HG03039 (cell line): ENCODE results near the gene GIT2.
A peak's percentile ranks its signal among the peaks of the same experiment; 100 is the strongest.

Experiments used
- ATAC-seq: cut with Tn5 transposase; IDR thresholded peaks from one replicate; pipeline ENCODE4 v1.9.1; 2021; ENCODE audit warnings: mild to moderate bottlenecking, moderate library complexity; ENCODE audit not compliant: unreplicated experiment

GIT2 gene

DNA sequence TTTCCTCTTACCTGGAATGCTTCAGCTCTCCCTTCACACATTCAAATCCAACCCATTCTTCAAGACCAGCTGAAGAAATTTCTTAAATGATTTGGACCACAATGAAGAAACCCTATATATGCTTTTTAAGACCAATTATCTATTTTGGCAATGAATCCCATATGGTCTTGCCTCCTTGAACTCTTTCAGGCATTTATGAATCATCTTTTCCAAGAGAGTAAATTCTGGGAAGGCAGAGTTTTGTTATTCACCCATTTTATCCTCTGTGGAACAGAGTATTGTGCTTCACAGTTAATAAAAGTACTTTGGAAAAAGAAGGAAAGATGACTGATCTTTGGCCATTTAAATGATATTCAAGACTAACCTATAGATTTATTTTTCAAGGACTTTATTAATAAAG, 14.0 kb downstream of the GIT2 start:
- no peak for ATAC-seq

DNA sequence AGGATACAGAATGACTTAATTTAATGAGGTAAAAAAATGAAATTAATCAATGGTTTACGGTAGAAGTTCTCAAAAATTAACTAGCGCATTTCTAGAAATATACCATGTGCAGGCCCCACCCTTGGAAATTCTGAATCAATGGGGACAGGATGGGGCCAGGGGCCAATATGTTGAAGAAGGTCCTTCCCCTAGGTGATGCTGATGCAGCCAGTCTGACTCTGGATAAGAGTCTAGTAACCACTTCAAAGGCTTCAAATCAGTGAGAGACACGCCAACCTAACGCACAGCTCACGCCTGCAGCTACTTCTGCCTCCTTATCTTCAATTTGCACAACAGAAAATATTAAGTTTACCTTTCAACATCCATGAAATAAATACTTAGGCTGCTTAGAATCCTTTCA, 14.9 kb downstream of the GIT2 start:
- ATAC-seq, result no peak

DNA sequence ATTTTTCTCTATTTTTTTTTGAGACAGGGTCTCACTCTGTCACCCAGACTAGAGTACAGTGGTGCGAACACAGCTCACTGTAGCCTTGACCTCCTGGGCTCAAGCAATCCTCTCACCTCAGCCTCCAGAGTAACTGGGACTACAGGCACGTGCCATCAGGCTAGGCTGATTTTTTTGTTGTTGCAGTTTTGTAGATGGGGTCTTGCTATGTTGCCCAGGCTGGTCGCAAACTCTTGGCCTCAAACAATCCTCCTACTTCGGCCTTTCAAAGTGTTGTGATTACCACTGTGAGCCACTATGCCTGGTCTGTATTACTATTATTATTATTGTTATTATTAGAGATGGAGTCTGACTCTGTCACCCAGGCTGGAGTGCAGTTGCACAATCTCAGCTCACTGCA, 23.3 kb downstream of the GIT2 start:
- no peak for ATAC-seq

DNA sequence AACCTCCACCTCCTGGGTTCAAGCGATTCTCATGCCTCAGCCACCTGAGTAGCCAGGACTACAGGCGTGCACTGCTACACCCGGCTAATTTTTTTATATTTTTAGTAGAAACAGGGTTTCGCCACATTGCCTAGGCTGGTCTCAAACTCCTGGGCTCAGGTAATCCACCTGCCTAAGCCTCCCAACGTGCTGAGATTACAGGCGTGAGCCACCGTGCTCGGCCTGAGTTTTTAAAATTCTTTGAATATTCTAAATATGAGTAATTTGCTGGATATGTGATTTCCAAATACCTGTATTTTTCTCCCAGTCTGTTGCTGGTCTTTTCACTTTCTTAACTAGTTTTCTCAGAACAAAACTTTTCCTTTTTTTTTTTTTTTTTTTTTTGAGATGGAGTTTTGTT, 27.4 kb downstream of the GIT2 start:
- ATAC-seq, result no peak

DNA sequence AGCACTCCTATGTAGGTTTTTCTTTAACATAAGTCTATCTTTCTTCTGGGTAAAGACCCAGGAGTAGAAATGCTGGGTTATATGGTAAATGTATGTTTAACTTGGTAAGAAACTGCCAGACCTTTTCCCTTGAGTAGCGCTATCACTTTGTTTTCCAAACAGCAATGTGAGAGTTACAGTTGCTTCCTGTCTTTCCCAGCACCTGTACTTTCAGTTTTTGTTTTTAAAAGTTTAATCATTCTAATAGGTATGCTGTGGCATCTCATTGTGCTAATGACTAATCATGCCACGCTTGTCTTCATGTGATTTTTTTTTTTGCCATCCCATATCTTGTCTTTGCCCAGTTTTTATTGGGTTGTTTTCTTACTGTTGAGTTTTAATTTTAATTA, 28.1 kb downstream of the GIT2 start:
- ATAC-seq, result no peak

DNA sequence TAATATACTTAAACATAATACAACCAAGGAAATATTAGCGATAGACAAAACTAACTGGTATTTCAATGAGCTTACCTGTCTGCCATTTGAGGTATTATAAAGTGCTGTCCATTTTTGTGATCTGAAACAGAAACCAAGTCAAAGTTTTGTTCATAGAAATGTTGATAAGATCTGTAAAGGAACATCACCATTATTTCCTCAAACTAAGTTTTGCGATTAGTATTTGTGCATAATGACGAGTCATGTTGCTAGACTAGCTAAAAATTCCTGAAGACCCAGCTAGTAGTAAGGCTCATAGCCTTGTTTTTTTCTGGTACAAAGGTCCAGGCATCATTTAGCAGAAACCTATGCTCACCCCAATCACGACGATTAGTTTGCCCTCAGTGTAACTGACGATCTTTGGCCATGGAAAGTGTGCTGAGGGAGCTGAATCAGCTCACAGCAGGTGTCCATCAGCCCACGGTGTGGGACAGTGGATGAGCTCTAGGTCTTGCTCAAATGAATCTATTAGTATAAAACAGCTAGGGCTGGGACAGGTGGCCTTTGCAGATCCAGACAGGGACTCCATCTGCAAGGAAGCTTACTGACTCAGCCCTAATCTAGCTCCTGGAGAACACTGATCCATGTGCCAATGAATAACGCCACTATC, 28.7 kb downstream of the GIT2 start:
- ATAC-seq, result no peak

DNA sequence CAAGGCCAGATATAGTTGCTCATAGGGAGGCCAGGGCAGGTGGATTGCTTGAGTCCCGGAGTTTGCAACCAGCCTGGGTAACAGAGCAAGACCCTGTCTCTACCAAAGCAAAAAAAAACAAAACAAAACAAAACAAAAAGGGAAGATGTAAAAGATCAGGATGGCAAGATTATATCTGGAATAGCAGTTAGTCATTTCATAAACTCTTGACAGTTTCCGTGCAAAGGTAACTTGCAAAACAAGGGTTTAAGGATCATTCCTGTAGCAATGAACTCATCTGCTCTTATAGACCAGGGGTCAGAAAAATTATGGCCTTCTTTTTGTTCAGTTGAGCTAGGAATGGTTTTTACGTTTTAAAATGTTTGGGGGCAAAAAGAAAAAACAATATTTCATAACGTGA, 29.6 kb downstream of the GIT2 start:
- ATAC-seq, result no peak

DNA sequence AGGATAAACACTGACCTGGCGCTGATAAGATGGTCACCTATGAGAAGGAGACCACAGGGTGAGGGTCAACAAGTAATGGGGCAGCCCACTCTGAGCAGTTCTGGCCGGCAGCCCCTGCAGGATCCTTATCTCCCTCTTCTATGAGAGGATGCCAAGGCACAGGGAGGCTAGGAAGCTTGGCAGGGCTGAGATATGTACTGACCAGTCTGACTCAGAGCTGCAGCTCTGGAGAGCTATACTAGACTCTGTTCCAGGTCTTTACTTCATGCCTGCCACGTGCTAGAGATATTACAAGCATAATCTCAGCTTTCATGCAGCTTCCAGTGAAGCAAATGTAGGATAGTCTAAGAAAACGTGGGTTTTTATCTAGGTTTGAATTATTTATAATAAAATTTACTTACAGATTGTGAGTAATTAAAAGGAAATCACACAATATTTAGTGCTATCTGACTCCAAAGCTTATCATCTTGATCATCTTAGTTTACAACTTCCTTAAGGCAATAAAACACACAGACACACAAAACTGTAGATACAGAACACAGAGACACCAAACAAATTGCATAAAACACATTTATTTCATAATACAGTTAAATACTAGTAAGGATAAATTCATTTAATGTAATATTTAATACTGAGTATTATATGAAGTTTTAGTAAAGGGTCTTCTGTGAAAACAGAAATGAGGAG, 32.3 kb downstream of the GIT2 start:
- ATAC-seq, result no peak

DNA sequence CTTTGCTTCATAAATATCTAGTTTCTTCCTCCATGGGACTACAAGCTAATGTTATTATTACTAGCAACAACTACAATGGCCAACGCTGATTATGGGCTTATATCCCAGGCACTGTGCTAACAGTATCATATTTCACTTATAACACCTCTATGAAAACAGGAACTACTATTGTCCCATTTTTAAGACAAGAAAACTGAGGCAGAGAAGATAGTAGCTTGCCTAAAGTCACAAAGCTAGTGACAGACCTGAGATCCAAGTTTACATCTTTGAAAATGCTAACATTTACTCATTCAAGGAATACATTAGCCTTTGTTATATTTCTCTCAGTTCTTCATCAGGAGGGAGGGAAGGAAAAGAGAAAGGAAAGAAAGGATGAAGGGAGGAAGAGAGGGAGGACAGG, 32.8 kb downstream of the GIT2 start:
- ATAC-seq, result no peak

DNA sequence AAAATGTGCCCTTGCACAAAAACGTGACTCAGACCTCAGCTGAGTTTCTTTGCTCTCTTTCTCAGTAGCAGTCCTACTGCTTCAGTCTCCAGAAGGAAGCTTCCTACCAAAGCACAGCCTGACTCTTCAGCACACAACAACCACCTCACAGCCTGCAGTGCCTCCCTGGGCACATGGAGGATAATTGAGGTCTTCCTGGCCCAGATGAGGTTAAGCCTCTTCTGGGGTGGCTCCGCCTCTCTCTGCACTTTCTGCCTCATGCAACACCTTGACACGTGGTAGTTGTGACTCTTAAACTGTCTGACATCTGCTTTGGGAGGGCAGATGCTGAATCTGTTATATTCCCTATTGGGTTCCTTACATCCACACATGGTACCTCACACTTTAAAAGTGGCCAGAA, 33.8 kb downstream of the GIT2 start:
- ATAC-seq, result no peak

DNA sequence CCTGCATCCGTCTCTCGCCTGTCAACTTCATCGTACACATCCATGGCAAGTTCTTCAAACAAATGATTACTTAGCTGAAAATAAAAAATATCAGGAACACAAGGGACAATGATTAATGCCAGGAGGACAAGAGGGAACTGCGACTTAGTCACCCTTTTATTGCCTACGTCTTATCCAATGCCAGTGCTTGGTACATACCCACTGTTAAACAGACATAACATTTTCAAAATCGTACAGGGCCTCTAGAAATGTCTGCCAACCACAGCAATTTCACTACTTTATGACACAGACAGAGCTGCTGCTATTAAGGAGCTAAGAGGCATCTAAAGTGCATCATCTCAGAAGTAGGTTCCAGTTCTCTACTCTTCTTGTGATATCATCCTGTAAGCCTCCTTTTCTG, 34.6 kb downstream of the GIT2 start:
- no peak for ATAC-seq

DNA sequence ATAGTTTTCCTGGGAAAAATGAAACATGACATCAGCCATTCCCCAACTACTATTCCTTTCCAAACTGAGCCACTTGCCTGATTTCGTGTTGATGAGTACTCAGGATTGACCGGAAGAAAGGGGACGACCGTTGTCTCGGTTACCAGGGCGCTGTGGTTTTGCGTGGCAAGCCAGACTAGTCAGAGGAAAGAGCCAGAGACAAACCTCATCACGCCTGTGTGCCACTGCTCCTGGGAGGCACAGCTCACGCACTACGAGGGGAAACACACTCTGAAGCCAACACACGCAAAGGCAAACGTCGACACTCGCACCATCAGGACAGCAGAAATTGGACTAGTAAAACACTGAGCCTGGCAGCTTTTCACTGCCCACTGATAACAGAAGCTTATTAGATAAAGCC, 35.0 kb downstream of the GIT2 start:
- ATAC-seq, result no peak

DNA sequence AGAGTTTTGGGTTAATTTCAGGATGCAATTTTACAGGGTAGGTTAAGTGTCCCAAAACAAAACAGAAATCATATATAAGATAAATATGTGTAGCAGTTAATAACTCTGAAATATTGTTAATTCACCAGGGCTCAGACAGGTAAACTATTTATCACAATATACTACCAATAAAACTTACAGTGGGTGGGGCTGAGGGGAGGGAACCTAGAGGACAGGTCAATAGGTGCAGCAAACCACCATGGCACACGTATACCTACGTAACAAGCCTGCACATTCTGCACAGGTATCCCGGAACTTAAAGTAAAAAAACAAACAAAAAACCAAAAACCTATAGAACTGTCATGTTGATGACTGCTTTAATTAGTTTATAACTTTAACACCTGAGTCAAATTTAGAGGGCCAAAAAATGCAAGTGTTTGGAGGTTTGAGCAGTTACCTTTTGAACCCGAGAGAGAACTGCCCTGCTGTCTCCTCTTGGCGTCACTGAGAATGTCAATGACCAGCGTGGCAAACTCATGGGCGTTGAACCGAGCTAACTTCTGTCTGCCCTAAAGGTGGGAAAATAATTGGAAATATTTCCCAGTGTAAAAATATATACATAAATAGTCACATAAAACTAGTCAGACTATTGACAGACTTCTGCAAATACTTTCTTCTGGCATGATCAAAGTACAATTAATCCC, 36.6 kb downstream of the GIT2 start:
- no peak for ATAC-seq

DNA sequence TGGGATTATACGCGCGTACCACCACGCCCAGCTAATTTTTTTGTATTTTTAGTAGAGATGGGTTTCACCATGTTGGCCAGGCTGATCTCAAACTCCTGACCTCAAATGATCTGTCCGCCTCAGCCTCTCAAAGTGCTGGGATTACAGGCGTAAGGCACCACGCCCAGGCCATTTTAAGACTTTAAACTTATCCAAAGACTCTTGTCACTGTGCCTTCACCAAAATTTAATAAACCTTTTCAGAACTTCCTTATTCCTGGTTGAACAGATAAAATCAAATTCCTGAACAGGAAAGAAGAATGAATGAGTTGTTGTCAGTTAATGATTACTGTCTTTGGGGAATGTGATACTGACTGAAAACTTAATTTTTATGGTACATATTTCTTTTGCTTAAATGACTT, 37.8 kb downstream of the GIT2 start:
- ATAC-seq, result no peak

DNA sequence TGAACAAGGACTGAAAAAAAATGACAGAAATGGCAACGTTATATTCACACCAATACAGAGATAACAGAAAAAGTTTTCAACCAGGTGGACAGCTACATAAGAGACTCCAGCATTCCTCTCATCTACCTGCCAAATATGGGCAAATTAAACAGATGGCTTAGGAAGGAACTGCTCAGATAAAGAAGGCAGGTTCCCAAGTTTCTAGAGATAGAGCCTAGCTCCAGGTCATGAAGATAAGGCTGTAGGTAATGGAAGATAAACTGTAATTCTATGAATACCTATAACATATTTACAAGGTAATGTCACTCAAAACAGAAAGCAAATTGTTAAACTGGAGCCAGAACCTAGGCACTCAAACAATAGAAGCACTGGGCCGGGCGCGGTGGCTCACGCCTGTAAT, 42.5 kb downstream of the GIT2 start:
- ATAC-seq, result no peak

DNA sequence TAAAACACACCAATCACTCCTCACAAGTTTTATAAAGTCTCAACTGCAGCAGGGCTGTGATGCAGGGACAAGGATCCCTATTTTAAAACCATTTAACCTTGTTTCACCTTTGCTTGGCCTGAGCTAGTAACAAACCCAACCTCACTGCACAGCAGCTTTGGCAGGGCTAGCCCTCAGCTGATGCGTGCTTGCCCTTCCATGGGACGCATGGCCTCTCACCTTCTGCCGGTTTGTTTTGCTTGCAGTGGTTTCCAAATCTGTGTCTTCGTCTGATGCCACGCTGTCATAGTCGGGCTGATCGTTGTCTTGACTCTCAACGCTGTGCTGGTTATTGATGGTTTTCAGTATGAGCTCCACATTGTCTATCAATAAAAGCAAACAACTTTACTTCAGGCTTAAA, 43.3 kb downstream of the GIT2 start:
- no peak for ATAC-seq

DNA sequence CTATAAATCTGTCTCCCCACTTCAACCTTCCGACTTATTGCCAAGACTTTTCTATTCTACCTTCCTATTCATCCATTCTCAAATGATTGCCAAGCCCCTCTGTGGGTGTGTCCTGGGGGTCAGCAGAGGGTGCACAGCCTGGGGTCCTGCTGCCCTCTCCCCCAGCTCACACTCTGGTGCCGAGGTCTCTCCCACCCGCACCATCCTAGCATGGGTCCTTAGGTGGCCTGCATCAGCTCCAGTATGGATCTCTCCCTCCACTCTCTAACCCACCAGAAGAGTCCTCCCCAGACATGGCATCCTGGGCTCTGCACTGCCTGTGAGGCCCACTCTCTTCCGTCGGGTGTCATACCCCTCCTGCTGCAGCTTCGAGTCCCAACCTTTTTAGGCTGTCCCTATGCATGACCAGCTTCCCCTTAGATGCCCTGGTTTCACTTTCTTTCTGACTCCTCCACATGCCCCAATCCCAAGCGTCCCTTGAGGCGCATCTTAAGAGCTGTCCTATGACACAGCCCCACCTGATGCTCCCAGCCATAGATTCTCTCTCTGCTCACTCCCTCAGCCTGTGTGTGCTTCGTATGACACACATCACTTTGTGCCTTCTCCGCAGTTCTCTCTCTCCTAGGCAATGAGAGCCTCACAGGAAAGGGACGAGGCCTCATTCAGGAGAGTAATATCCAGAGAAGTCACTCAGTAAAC, 43.9 kb downstream of the GIT2 start:
- peak; percentile 54 for ATAC-seq

DNA sequence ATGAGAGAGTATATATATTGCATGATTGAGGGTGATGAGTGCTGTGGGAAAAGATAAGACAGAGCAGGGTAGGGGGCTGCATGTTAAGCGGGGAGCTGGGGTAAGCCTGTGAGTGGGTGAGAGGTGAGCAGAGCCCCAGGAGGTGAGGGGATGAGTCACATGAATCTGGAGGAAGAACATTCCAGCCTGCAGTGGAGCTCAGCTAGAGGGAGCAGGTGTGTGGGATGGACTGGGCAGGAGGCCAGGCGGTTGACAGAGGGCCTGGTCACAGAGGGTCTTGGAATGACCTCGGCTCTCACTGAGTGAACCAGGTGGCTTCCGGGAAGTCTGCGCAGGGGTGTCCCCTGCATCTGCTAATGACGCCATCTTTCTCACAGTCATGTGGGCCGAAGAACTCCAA, 44.4 kb downstream of the GIT2 start:
- ATAC-seq, result no peak

DNA sequence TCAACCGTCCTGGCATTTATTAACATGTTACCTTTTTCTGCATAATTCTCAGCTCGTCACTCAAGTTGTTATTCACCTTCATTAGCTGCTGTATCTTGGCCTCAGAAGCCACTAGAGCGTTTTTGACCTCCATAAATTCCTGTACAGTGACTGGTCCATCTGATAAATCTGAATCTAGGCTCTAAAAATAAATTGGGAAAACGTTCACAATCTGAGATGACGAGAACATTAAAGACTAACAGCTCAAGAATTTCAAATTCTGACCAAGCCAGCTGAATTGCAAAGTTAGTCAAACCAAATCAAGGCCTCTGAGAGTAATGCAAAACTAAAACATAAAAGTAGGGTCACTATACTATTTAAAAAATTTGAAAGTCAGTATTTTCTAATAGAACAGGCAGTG, 45.0 kb downstream of the GIT2 start:
- ATAC-seq, result no peak

DNA sequence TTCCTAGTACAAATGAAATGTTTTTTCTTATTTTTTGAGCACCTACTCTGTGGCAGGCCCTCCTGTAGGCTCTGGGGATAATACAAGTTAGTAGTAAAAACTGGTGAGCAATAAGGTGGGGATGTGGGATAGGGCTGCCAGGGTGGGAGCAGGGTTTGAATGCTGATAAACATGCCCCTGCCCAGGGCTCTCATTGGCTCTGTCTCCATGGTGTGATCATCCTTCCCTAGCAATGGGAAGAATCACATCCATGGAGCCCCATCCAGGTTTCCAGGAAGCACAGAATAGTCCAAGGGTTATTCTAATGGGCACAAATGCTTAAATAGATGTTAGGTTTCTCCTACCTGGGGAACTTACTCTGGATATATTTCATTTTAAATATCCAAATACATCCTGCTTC, 45.5 kb downstream of the GIT2 start:
- no peak for ATAC-seq

DNA sequence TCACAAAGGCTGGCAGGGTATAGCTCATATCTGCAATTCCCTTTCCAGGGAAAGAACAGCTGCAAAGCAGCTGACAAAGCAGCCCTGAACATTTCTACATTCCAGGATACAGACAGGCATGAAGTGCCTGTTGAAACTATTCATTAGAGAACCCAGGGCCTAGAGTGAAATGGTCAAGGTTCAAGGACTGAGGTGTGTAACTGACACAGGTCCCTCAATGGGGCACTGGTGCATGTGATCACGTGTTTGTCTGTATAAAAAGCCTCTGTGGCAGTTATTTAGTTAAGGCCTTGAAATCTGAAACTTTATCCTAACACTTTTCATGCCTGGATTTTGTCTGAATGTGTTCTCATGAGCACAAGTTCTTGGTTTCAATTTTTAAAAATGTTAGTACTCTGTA, 47.1 kb downstream of the GIT2 start:
- ATAC-seq, result no peak

DNA sequence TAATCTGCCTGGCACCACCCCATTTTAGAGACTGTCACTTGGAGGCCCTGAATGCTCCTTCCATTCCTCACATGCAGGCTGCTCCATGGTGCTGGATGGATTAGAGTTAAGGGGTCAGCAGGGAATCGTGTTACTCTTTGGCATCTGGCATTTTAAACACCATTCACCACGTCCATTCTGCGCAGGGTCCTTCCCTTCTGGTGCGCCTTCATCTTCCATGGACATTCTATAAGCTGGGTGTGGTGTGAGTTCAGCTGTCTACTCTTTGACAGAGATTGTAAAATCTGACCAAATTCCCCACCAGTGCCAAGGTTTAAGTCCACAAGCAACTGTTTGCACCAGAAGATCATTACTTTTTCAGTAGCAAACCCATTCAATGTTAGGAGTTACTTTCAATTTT, 47.8 kb downstream of the GIT2 start:
- no peak for ATAC-seq
